Lung (tissue), 12 donors: ENCODE data around the gene NR6A1. TPM values are rescaled to one million over a fixed set of nuclear protein-coding genes. Genes with fewer than 3 reads are reported as not detected.

ENCODE experiments used
- ATAC-seq: fragments of 200-7000 bp; cut with Tn5 transposase; one replicate; pipeline ENCODE4 v1.9.1; 2020; ENCODE audit warnings: moderate number of reproducible peaks; ENCODE audit not compliant: insufficient read depth, low FRiP score
- DNase-seq, 3 donors: peaks; one replicate each; pipeline ENCODE4 v3.0.0-alpha.2; 2013 to 2017
- H3K27ac ChIP-seq, 2 donors: one replicate each; pipeline ENCODE4 v1.5.1; 2013; ENCODE audit warnings: mild to moderate bottlenecking in 2 of 2, moderate library complexity in 2 of 2, control low read depth in 1 of 2, inconsistent platforms in 1 of 2, low read depth in 1 of 2, low read length in 1 of 2
- H3K27me3 ChIP-seq, 3 donors: one replicate each; pipeline ENCODE4 v1.5.1; 2013; ENCODE audit warnings: low read length in 2 of 3; ENCODE audit not compliant: control insufficient read depth in 3 of 3, insufficient read depth in 3 of 3
- H3K36me3 ChIP-seq, 4 donors: one replicate each; pipeline ENCODE4 v1.5.1; 2013; ENCODE audit warnings: low read length in 4 of 4, mild to moderate bottlenecking in 1 of 4, moderate library complexity in 1 of 4; ENCODE audit not compliant: control insufficient read depth in 4 of 4, insufficient read depth in 4 of 4
- H3K4me1 ChIP-seq, 5 donors: one replicate each; pipeline ENCODE4 v1.5.1; 2013; ENCODE audit warnings: low read length in 5 of 5, mild to moderate bottlenecking in 2 of 5, moderate library complexity in 1 of 5; ENCODE audit not compliant: control insufficient read depth in 5 of 5, insufficient read depth in 5 of 5
- H3K4me3 ChIP-seq: one replicate; pipeline ENCODE4 v1.5.1; 2013; ENCODE audit warnings: mild to moderate bottlenecking, control low read depth, moderate library complexity
- H3K9ac ChIP-seq, 2 donors: one replicate each; pipeline ENCODE4 v1.5.1; 2013; ENCODE audit warnings: low read length in 2 of 2, control low read depth in 1 of 2; ENCODE audit not compliant: insufficient read depth in 1 of 2
- H3K9me3 ChIP-seq, 4 donors: one replicate each; pipeline ENCODE4 v1.5.1; 2013; ENCODE audit warnings: low read length in 3 of 4, mild to moderate bottlenecking in 1 of 4, moderate library complexity in 1 of 4; ENCODE audit not compliant: control insufficient read depth in 4 of 4, insufficient read depth in 3 of 4
- WGBS, 2 donors: extraction: QIAGEN DNeasy Blood & Tissue Kit; methylation state at CpG; one replicate each; pipeline ENCODE4 v1.1.7; 2013; 5-methylcytosine and 5-hydroxymethylcytosine counted together
- polyA plus RNA-seq, 2 donors: library from polyadenylated mRNA; stranded (reverse); fragments of 200-250 nt; gene quantifications; one replicate each; pipeline ENCODE4 v1.2.1, GENCODE V29; 2013
- total RNA-seq, 2 donors: library from RNA; depleted of rRNA in 1 of 2; stranded (reverse); fragments of >200 nt in 1 of 2; gene quantifications; one replicate each; pipeline ENCODE4 v1.2.1, GENCODE V29; 2014 to 2021
- TF ChIP-seq, protein P1 (sequence below): IDR thresholded peaks from 2 replicates; pipeline ENCODE4 v1.5.1; 2012; ENCODE audit warnings: mild to moderate bottlenecking; ENCODE audit errors: control extremely low read depth, extremely low read depth
- donor health status: control.
- donor health status: control.
- donor health status: Bipolar disorder and iron deficiency.
- donor health status: healthy.
- donor health status: DM: yes; HTN: yes; CAD: no.

Gene NR6A1
- total and polyA plus RNA-seq, 4 donors, result 0.94 to 4.0 (median 2.4) TPM

DNA sequence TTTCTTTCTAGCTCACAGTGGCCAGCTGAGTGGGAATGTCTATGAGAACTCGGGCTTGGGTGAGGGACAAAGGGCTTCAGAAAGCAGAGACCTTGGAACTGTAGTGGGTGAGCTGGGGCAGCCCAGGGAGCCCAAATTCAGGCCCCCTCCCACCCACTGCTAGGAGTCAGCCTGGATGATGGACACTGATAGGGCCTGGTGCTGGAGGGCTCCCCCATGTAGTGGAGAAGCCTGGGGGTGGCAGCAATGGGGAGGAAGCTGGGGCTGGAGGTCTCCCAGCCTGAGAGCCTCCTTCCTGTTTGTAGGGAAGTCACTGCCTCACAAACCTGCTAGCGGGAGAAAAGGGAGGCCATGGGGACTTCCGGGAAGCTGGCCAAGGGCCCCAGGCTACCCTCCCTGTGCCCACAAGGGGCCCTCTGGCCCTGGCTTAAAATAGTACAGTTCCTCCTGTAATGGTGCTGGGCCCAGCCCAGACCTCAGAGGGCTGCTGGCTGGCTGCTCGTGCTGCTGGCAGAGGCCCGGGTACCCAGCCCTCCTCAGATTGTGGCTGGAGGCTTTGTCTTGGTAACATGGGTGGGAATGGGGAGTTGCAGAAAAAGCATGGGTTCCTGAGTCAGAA is 257.6 kb downstream of the NR6A1 start:
- Histone ChIP-seq H3K27me3 (no peaks in the 10 kb centered on the region), H3K36me3 (no peaks in the 10 kb centered on the region), H3K9me3 (no peaks in the 10 kb centered on the region), H3K4me3 (no peak overlapping the region), H3K4me1 (peaks cover 0 to 22% (median 11%) of the 10 kb centered on the region in 5 donors), H3K9ac (no peak overlapping the region), H3K27ac (no peak overlapping the region)
- ATAC-seq (no peak), DNase-seq (no peak)
- WGBS, 2 donors, result 27 to 41% methylated on average over 5 of the region's 5 CpGs
- TF ChIP-seq, protein P1, sequence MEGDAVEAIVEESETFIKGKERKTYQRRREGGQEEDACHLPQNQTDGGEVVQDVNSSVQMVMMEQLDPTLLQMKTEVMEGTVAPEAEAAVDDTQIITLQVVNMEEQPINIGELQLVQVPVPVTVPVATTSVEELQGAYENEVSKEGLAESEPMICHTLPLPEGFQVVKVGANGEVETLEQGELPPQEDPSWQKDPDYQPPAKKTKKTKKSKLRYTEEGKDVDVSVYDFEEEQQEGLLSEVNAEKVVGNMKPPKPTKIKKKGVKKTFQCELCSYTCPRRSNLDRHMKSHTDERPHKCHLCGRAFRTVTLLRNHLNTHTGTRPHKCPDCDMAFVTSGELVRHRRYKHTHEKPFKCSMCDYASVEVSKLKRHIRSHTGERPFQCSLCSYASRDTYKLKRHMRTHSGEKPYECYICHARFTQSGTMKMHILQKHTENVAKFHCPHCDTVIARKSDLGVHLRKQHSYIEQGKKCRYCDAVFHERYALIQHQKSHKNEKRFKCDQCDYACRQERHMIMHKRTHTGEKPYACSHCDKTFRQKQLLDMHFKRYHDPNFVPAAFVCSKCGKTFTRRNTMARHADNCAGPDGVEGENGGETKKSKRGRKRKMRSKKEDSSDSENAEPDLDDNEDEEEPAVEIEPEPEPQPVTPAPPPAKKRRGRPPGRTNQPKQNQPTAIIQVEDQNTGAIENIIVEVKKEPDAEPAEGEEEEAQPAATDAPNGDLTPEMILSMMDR, result no peak

GRCh38 chr9:124512806-124513204 is 258.3 kb downstream of the NR6A1 start:
- H3K27ac ChIP-seq, result no peak overlapping the region
- no peaks in the 10 kb centered on the region for H3K27me3 ChIP-seq
- 66 to 71% methylated on average over 9 of the region's 9 CpGs for WGBS, 2 donors
- no peak overlapping the region for H3K9ac ChIP-seq
- no peaks in the 10 kb centered on the region for H3K9me3 ChIP-seq
- ATAC-seq (no peak), DNase-seq (no peak)
- TF ChIP-seq, protein P1, result no peak
- H3K36me3 ChIP-seq, result no peaks in the 10 kb centered on the region
- H3K4me3 ChIP-seq, result no peak overlapping the region
- peaks cover 0 to 22% (median 11%) of the 10 kb centered on the region in 5 donors for H3K4me1 ChIP-seq

DNA sequence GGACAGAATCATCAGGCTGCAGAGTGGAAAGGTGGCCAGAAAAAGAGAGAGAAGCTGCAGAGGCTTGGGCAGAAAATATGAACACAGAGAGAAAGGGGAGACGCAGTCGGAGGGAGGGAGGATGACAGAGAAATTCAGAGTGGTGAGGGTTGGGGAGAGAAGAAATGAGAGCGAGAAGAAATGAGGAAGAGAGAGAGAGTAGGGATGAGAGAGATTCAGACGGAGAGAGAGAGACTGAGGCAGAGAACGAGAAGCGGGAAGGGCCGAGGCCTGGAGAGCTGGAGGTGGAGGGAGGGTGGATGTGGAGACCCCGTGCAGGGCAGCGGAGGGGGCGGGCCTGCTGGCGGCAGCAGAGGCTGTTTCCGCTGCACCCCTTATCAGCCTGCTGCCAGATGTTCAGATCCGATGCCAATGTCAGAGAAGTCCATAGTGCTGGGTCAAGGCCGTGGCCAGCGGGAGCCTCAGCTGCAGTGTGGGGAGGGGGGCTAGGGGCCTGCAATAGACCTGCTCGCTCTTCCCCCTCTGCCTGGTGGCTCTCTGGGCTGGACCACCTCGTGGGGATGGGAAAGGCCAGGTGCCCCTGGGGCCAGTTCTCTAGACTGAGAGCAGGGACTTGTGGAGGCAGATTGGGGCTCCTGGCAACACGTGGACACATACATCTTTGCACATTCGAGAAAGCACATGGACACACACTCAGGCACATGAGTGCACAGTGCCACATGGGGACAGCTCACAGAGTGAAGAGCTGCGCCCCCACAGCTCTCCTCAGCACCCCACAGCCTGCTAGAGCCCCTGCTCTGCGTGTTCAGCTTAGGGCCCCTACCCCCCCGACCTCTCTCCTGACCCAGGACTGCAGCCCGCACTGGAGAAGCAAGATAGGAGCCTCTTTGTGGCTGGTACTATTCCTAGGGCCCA is 259.0 kb downstream of the NR6A1 start:
- no peak overlapping the region for H3K27ac ChIP-seq
- ATAC-seq (no peak), DNase-seq (peak; percentile 57 to 74 (median 69))
- no peak overlapping the region for H3K9ac ChIP-seq
- H3K36me3 ChIP-seq, result no peaks in the 10 kb centered on the region
- 23 to 34% methylated on average over 23 of the region's 23 CpGs for WGBS, 2 donors
- H3K4me3 ChIP-seq, result no peak overlapping the region
- TF ChIP-seq, protein P1, result no peak
- H3K27me3 ChIP-seq, result no peaks in the 10 kb centered on the region
- no peaks in the 10 kb centered on the region for H3K9me3 ChIP-seq
- peaks cover 0 to 22% (median 11%) of the 10 kb centered on the region in 5 donors for H3K4me1 ChIP-seq
